GM12878 (cell line): ENCODE results near the gene ANAPC15. TPM values are rescaled to one million over a fixed set of nuclear protein-coding genes. Genes with fewer than 3 reads are reported as not detected.

Experiments used
- ATAC-seq: fragments of 200-7000 bp; cut with Tn5 transposase; 3 replicates; pipeline ENCODE4 v1.9.1; 2020; ENCODE audit warnings: mild to moderate bottlenecking, moderate library complexity
- BruUV-seq: library from RNA; stranded (reverse); fragments of 400-500 nt; replicated peaks from 2 replicates; lab custom pipeline; 2021; lab: Mats Ljungman, UMichigan
- CTCF ChIA-PET: fragments of 300-600 bp; sonication (Branson Sonifier 250); formaldehyde crosslinking; extraction: SDS; loops from one replicate; lab custom pipeline; 2021; ENCODE audit warnings: inconsistent platforms; lab: Yijun Ruan, JAX
- POLR2A ChIA-PET: fragments of 350-600 bp; formaldehyde crosslinking; extraction: SDS; loops from one replicate; lab custom pipeline; 2021; ENCODE audit warnings: inconsistent platforms; lab: Charles Lee
- RAD21 ChIA-PET: fragments of 300-600 bp; sonication (Branson Sonifier 250); formaldehyde crosslinking; loops from one replicate; lab custom pipeline; 2023; ENCODE audit warnings: antibody characterized with exemption; ENCODE audit not compliant: unreplicated experiment; lab: Charles Lee
- SMC1A ChIA-PET: fragments of 300-600 bp; sonication (Branson Sonifier 250); formaldehyde crosslinking; loops from one replicate; lab custom pipeline; 2023; ENCODE audit not compliant: unreplicated experiment, uncharacterized antibody; lab: Charles Lee
- DNase-seq: peaks from one replicate; pipeline ENCODE4 v3.0.0-alpha.2; 2011; ENCODE audit warnings: low read depth, low spot score
- FAIRE-seq: peaks from 3 replicates; lab custom pipeline; 2011; peaks lifted over from hg19 to GRCh38; lab: Jason Lieb, UNC
- H2AFZ ChIP-seq: 2 replicates; pipeline ENCODE4 v1.6.0; 2011; ENCODE audit warnings: low read depth, low read length, control low read depth; ENCODE audit not compliant: control insufficient read depth
- H3K27ac ChIP-seq: 2 replicates; pipeline ENCODE4 v1.5.1; 2011; ENCODE audit warnings: control low read depth; ENCODE audit not compliant: control insufficient read depth, insufficient read depth
- H3K27me3 ChIP-seq, 2 experiments: replicated peaks in 1 of 2; 2 replicates each; pipeline versions ENCODE4 v1.6.0 to v1.6.1; 2011; ENCODE audit warnings: low read length in 1 of 2; ENCODE audit not compliant: control insufficient read depth in 2 of 2, insufficient read depth in 2 of 2
- H3K36me3 ChIP-seq, 2 experiments: 2 replicates each; pipeline ENCODE4 v1.5.1; 2011; ENCODE audit warnings: low read length in 1 of 2; ENCODE audit not compliant: control insufficient read depth in 2 of 2, insufficient read depth in 2 of 2
- H3K4me1 ChIP-seq: 2 replicates; pipeline ENCODE4 v1.6.1; 2011; ENCODE audit warnings: mild to moderate bottlenecking, low read length, moderate library complexity, mixed read lengths; ENCODE audit not compliant: control insufficient read depth, insufficient read depth
- H3K4me2 ChIP-seq: 2 replicates; pipeline ENCODE4 v1.6.0; 2011; ENCODE audit warnings: control low read depth; ENCODE audit not compliant: control insufficient read depth, insufficient read depth
- H3K4me3 ChIP-seq: fragments of 200-600 bp; sonication (generic); 2 replicates; pipeline ENCODE4 v1.5.1; 2016
- H3K79me2 ChIP-seq: 2 replicates; pipeline ENCODE4 v1.6.0; 2011; ENCODE audit warnings: low read length; ENCODE audit not compliant: control insufficient read depth, insufficient read depth
- H3K9ac ChIP-seq: 2 replicates; pipeline ENCODE4 v1.8.0; 2011; ENCODE audit warnings: low read length, control low read depth, mixed read lengths; ENCODE audit not compliant: control insufficient read depth, insufficient read depth
- H3K9me3 ChIP-seq: replicated peaks from 3 replicates; pipeline ENCODE4 v1.5.1; 2011; ENCODE audit warnings: mild to moderate bottlenecking, low read length; ENCODE audit not compliant: control insufficient read depth, insufficient read depth
- H4K20me1 ChIP-seq: 2 replicates; pipeline ENCODE4 v1.6.0; 2011; ENCODE audit not compliant: control insufficient read depth, insufficient read depth
- CEBPZ ChIP-seq: fragments of 150-350 bp; IDR thresholded peaks from 2 replicates; pipeline ENCODE4 v1.6.1; 2016; ENCODE audit warnings: low read depth, low read length
- CHD1 ChIP-seq: IDR thresholded peaks from 2 replicates; pipeline ENCODE4 v1.6.1; 2012; ENCODE audit warnings: low read depth, low read length, improper control_type of control experiment
- FOXK2 ChIP-seq: fragments of 450-650 bp; IDR thresholded peaks from 2 replicates; pipeline ENCODE4 v1.6.1; 2017; ENCODE audit warnings: mild to moderate bottlenecking, moderate library complexity
- MYC ChIP-seq: IDR thresholded peaks from 2 replicates; pipeline ENCODE4 v1.6.1; 2011; ENCODE audit warnings: mild to moderate bottlenecking, low read length, moderate library complexity, inconsistent platforms; ENCODE audit not compliant: insufficient read depth, insufficient replicate concordance, insufficient read length, severe bottlenecking
- YY1 ChIP-seq: IDR thresholded peaks from 2 replicates; pipeline ENCODE4 v1.6.1; 2011; ENCODE audit warnings: low read depth, mild to moderate bottlenecking, low read length
- WGBS: methylation state at CpG from one replicate; pipeline ENCODE4 v1.1.6; 2016; ENCODE audit warnings: low lambda C conversion rate; ENCODE audit not compliant: insufficient replicate concordance, insufficient coverage; ENCODE audit errors: missing lambda C conversion rate; 5-methylcytosine and 5-hydroxymethylcytosine counted together
- in situ Hi-C: fragments of 300-500 bp; cut with MboI; formaldehyde crosslinking; loops from 9 replicates; pipeline ENCODE4 v1.14.3; 2018; ENCODE audit warnings: mixed read lengths
- intact Hi-C: fragments of 100-400 bp; cut with micrococcal nuclease; formaldehyde crosslinking; loops from one replicate; pipeline ENCODE4 v1.14.2; 2022; ENCODE audit not compliant: unreplicated experiment
- polyA plus RNA-seq, 11 experiments: library from polyadenylated mRNA; depleted of rRNA in 4 of 11; unstranded in 6 of 11; stranded (reverse) in 5 of 11; fragments of >200 nt; fragmentation: Nextera tagmentation in 4 of 11; fragmentation: Illumina TruSeq in 1 of 11; extraction: Ambion mirVana in 4 of 11; extraction: Trizol in 1 of 11; gene quantifications; 1 replicate in 1 of 11; 2 replicates in 10 of 11; pipeline versions ENCODE4 v1.2.1 to v1.2.3, GENCODE V29; 2011 to 2016; ENCODE audit warnings: inconsistent platforms in 2 of 11, missing spikeins in 2 of 11, low read depth in 1 of 11
- total RNA-seq, 4 experiments: library from RNA; depleted of rRNA in 3 of 4; stranded (reverse); fragments of >200 nt in 3 of 4; fragmentation: Illumina TruSeq in 1 of 4; extraction: Trizol in 1 of 4; gene quantifications; 2 replicates each; pipeline versions ENCODE4 v1.2.1 to v1.2.3, GENCODE V29; 2013 to 2021

ANAPC15 gene
- total and polyA plus RNA-seq, 10 of the 15 experiments (the other 5 are each of a cell fraction or from before 2014, with no cell fraction given): 83.4 to 372 (median 103) TPM

- in situ Hi-C loops: no loop called here
- Histone ChIP-seq H3K27me3 (no peaks in the 10 kb centered on the region), H4K20me1 (no peaks in the 10 kb centered on the region), H3K4me3 (no peak overlapping the region), H3K4me2 (no peak overlapping the region), H3K4me1 (no peaks in the 10 kb centered on the region), H3K9me3 (peaks cover 2% of the 10 kb centered on the region; the same call in 1 of the 3 replicates), H3K36me3 (no peaks in the 10 kb centered on the region), H3K27ac (no peak overlapping the region), H2AFZ (no peak overlapping the region), H3K79me2 (no peaks in the 10 kb centered on the region), H3K9ac (no peak overlapping the region)
- no peak for DNase-seq
- WGBS: 75% methylated on average over 4 of the region's 4 CpGs
- no peak for FAIRE-seq
- intact Hi-C loops: no loop called here
- ChIA-PET POLR2A (no interaction called here), SMC1A (no interaction called here), RAD21 (no interaction called here), CTCF (interaction anchor here (1.5 kb wide), 1 partner anchor 334 kb away, joined by 3 read pairs; no protein-coding TSS in a partner anchor)
- no TSS peak for BruUV-seq
- ATAC-seq: no peak
- TF ChIP-seq MYC (no peak), FOXK2 (no peak), CEBPZ (no peak), CHD1 (no peak), YY1 (no peak)
Measured at GRCh38 chr11:72136684-72137262, 24.3 kb upstream of the ANAPC15 start.
